Measurements from ENCODE around the gene MOV10. TPM values are rescaled to one million over a fixed set of nuclear protein-coding genes. Genes with fewer than 3 reads are reported as not detected.

Gene MOV10
- total and polyA plus RNA-seq, 2 donors, result 33.6 to 62.9 TPM

DNA sequence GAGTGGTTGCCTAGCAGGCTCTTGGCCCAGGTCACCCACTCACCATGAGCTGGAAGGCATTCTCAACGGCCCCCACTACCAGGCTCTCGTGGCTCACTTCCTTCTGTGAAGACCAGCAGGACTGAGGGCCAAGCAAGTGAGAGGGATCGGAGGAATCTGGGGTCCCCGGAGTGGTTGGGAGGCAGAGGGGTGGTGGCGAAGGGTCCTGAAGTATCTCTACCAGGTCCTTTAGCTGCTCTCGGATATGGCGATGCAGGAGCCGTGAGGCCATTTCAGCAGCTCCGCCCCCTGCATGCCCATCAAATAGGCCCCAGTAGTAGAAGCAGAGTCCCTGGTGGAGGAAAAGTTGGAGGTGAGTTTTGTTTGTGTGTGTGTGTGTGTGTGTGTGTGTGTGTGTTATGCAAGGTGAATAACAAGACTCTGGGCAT is 38.3 kb downstream of the MOV10 start:
- WGBS, result 93% methylated on average over 9 of the region's 9 CpGs
- H3K36me3 ChIP-seq (ENCODE audit: control insufficient read depth in 2 of 2, insufficient read depth in 2 of 2, low read length in 1 of 2), result no peaks in the 10 kb centered on the region
- H3K27ac ChIP-seq (ENCODE audit: low read depth in 1 of 2, low read length in 1 of 2), result no peak overlapping the region
- H3K27me3 ChIP-seq (ENCODE audit: control insufficient read depth in 2 of 2, insufficient read depth in 1 of 2, low read length in 1 of 2), result peaks cover 50 to 92% of the 10 kb centered on the region in 2 donors
- H3K4me1 ChIP-seq (ENCODE audit: control insufficient read depth in 2 of 2, insufficient read depth in 2 of 2, low read length in 2 of 2), result peaks cover 7 to 30% of the 10 kb centered on the region in 2 donors
- H3K9me3 ChIP-seq (ENCODE audit: control insufficient read depth in 2 of 2, insufficient read depth in 1 of 2, low read length in 1 of 2), result no peaks in the 10 kb centered on the region
- H3K4me3 ChIP-seq (ENCODE audit: low read length in 2 of 2), result no peak overlapping the region
- no peak for DNase-seq (ENCODE audit: low read depth in 6 of 9, low spot score in 9 of 9)

DNA sequence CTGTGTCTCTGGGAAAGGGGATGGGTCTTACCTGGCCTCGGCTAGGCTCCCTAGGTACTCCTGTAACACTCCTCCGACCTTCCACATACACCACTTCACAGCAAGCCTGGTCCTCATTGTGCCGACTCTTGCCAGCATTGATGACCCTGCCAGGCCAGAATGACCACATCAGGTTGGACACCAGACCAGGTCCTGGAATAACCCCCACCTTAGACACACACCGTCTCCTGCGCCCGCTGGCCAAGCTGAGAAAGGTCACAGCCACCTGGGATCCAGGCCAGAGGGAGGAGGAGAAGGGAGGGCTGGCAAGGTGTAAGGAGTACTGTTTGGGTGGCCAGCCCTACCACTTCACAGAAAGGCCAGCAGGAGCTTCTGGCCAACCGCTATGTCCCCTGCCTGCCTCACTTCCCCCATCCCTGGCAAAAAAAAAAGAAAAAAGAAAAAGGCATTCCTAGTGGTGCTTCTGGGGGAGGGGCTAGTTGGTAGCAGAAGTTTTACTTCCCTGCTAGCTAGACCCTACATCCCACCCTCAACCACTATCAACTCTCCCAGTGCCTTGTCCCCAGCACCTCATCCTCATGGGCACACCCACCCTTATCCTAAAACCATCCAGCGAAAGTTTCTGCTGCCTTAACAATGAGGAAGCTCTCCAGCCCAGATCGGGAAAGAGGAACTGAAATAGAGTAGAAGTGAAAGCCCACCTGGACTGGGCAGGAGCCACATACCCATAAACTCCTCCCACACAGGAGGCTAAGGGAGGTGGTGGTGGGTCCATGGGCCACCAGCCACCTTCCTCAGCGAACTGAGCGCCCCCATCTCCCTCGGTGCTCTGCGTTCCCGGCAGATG is 39.2 kb downstream of the MOV10 start:
- 47% methylated on average over 14 of the region's 14 CpGs for WGBS
- H3K4me1 ChIP-seq (ENCODE audit: control insufficient read depth in 2 of 2, insufficient read depth in 2 of 2, low read length in 2 of 2), result peaks cover 7 to 32% of the 10 kb centered on the region in 2 donors
- peaks cover 45 to 92% of the 10 kb centered on the region in 2 donors for H3K27me3 ChIP-seq (ENCODE audit: control insufficient read depth in 2 of 2, insufficient read depth in 1 of 2, low read length in 1 of 2)
- DNase-seq (ENCODE audit: low read depth in 6 of 9, low spot score in 9 of 9), result no peak
- H3K27ac ChIP-seq (ENCODE audit: low read depth in 1 of 2, low read length in 1 of 2), result no peak overlapping the region
- H3K36me3 ChIP-seq (ENCODE audit: control insufficient read depth in 2 of 2, insufficient read depth in 2 of 2, low read length in 1 of 2), result no peaks in the 10 kb centered on the region
- no peaks in the 10 kb centered on the region for H3K9me3 ChIP-seq (ENCODE audit: control insufficient read depth in 2 of 2, insufficient read depth in 1 of 2, low read length in 1 of 2)
- peak overlapping the region; percentile 20 to 43 for H3K4me3 ChIP-seq (ENCODE audit: low read length in 2 of 2)

DNA sequence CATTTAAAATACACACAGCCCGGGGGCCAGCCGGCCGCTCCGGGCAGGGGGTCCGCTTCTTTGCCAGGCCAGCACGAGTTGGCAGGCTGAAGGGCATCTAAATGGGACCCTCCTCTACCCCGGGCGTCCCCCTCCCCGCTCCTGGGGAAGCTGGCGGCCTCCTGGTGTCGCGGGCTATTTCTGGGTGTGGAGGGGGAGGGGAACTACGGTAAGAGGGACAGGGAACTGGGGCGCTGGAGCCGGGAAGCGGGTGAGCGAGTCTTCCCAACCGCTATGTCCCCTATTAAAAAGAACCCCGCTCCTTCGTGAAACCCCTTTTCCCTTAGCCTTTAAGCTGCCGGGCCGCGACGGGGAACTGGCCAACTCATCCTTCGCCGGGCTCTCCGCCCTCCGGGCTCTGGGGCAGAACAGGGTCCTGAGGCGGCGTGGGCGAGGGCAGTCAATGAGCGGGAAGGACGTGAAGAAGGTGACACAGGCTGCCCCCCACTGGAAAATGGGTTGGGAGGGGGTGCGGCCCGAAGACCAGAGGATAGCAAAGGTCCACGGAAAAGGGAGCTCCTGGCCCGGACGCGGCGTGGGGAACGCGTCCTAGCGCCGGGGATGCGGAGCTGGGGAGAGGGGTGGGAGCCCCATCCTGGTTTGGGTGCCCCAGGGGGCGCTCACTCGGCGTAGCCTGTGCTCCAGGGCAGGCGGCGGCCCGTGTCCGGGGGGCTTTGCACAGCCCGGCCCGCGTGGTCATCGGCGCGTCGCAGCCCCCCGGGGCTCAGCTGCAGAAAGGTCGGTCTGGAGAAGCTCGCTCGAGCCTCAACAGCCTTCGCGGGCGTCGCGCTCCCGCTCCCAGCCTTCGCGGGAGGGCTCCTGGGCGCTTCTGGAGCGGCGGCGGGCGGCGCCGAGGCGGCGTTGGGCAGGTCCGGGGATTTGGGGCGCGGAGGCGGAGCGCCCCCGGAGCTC is 40.1 kb downstream of the MOV10 start:
- DNase-seq (ENCODE audit: low read depth in 6 of 9, low spot score in 9 of 9), result no peak
- no peak overlapping the region for H3K27ac ChIP-seq (ENCODE audit: low read depth in 1 of 2, low read length in 1 of 2)
- 1% methylated on average over 86 of the region's 86 CpGs for WGBS

DNA sequence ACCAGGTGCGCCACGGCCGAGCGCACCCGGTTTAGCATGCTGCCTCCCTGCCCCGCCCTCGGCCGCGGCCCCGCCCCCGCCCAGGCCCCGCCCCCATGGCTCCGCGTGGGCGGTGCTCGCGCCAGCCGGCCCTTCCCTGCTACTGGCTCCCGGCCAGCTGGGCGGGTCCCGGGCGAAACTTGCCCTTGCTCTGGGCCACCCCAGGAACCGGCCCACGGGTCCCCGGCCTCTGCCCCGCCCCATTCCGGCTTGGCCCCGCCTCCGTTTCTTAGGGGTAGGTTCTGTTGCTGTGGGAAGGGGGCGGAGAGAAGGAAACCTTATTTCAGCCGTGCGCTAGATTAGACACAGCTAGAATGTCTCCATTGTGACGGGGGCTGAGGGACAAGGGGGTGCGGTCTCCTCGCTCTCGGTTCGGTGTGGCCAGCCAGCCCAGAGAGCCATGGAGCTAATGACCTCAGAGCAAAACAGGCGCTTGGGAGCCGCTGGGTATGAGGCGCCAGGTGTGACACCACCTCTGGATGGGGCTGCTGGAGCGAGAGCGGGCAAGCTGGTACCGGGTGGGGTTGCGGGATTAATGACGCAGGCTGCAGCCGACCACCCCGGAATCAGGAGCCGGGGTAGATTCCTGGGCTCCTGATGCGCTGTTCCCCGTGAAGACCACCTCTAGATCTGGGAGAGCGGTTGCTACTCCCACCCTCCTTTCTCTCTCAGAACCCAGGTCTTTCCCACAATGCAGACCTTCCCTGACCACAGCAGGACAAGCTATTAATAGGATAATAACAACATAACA is 41.0 kb downstream of the MOV10 start, which contains the start of gene PPM1J:
TSS of gene PPM1J (minus strand) at position 69 of the 790 bp plus-strand sequence. CDS start at position 38, 31 bp downstream.
- DNase-seq (ENCODE audit: low read depth in 6 of 9, low spot score in 9 of 9), result peak in 8 of 9 donors; percentile 59 to 92 (median 83)

More for the DNA sequence above, 40.1 kb downstream of the MOV10 start:
- Histone ChIP-seq H3K36me3 (ENCODE audit: control insufficient read depth in 2 of 2, insufficient read depth in 2 of 2, low read length in 1 of 2) (no peaks in the 10 kb centered on the region), H3K4me3 (ENCODE audit: low read length in 2 of 2) (peak overlapping the region; percentile 20 to 43), H3K27me3 (ENCODE audit: control insufficient read depth in 2 of 2, insufficient read depth in 1 of 2, low read length in 1 of 2) (peaks cover 43 to 92% of the 10 kb centered on the region in 2 donors), H3K4me1 (ENCODE audit: control insufficient read depth in 2 of 2, insufficient read depth in 2 of 2, low read length in 2 of 2) (peaks cover 9 to 33% of the 10 kb centered on the region in 2 donors), H3K9me3 (ENCODE audit: control insufficient read depth in 2 of 2, insufficient read depth in 1 of 2, low read length in 1 of 2) (no peaks in the 10 kb centered on the region)

DNA sequence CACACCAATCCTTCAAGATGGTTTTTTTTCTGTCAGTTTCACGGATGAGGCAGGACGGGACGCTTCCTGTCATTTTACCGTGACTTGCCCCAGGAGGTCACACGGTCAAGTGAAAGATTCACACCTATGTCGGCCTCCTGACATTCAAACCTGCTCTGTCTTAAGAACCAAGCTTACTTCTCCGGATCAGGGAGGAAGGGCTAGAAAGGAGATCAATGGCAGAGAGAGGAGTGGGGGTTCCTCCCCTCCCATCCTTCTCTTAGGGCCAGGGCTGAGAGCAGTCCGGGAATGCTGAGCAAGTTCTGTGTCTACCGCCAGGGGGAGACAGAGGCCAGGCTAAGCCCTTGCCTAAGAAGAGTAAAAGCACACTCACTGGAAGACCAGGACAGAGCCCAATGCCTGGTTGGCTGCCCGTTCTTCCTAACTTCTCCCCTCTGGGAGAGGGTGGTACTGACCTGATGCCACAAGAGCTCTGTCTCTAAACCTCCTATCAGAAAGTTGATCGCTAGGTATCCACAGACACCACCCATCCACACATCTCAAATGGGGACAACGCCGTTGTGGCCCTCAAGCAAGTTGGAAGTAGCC is 41.8 kb downstream of the MOV10 start:
- no peaks in the 10 kb centered on the region for H3K36me3 ChIP-seq (ENCODE audit: control insufficient read depth in 2 of 2, insufficient read depth in 2 of 2, low read length in 1 of 2)
- DNase-seq (ENCODE audit: low read depth in 6 of 9, low spot score in 9 of 9), result peak in 8 of 9 donors; percentile 59 to 89 (median 80)
- 17% methylated on average over 13 of the region's 13 CpGs for WGBS

More for the DNA sequence above, 41.0 kb downstream of the MOV10 start, which contains the start of gene PPM1J:
- Histone ChIP-seq H3K9me3 (ENCODE audit: control insufficient read depth in 2 of 2, insufficient read depth in 1 of 2, low read length in 1 of 2) (no peaks in the 10 kb centered on the region), H3K27ac (ENCODE audit: low read depth in 1 of 2, low read length in 1 of 2) (peak within 1 kb of the TSS in 1 of 2 donors; percentile 66), H3K4me3 (ENCODE audit: low read length in 2 of 2) (peak within 1 kb of the TSS; percentile 37 to 43), H3K36me3 (ENCODE audit: control insufficient read depth in 2 of 2, insufficient read depth in 2 of 2, low read length in 1 of 2) (no peaks in the 10 kb centered on the region), H3K4me1 (ENCODE audit: control insufficient read depth in 2 of 2, insufficient read depth in 2 of 2, low read length in 2 of 2) (peaks cover 9 to 33% of the 10 kb centered on the region in 2 donors), H3K27me3 (ENCODE audit: control insufficient read depth in 2 of 2, insufficient read depth in 1 of 2, low read length in 1 of 2) (peaks cover 38 to 90% of the 10 kb centered on the region in 2 donors)
- WGBS, result under 1% methylated on average over 51 of the region's 51 CpGs

DNA sequence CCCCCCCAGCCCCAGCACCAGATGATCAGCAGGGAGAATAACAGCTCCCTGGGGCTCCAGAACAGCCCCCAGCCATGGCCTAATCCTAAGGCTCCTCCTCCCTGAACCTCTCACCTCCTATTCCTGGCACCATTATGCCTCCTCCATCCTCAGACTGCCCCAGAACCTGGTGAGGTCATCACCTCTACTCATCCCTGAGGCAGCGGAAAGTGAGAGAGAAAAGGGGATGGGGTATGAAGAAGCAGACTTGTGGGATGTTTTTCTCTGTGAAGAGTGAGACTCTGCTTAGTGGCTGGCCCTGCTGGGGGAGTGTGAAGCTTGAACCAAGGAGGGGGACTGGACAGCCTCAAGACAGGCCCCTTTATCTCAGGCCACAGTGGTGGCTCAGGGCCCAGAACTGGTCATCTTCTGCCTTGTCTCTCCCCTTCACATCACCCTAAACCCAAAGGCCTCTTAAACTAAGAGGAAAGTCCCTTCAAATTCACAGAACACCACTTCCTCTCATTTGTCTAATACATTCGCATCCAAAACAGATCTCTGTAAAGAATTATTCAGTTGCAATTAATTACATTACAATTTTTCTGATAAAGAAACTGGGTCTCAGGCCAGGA is 42.9 kb downstream of the MOV10 start:
- Histone ChIP-seq H3K27me3 (ENCODE audit: control insufficient read depth in 2 of 2, insufficient read depth in 1 of 2, low read length in 1 of 2) (peaks cover 26 to 75% of the 10 kb centered on the region in 2 donors), H3K9me3 (ENCODE audit: control insufficient read depth in 2 of 2, insufficient read depth in 1 of 2, low read length in 1 of 2) (no peaks in the 10 kb centered on the region), H3K36me3 (ENCODE audit: control insufficient read depth in 2 of 2, insufficient read depth in 2 of 2, low read length in 1 of 2) (no peaks in the 10 kb centered on the region), H3K4me1 (ENCODE audit: control insufficient read depth in 2 of 2, insufficient read depth in 2 of 2, low read length in 2 of 2) (peaks cover 9 to 31% of the 10 kb centered on the region in 2 donors), H3K27ac (ENCODE audit: low read depth in 1 of 2, low read length in 1 of 2) (no peak overlapping the region), H3K4me3 (ENCODE audit: low read length in 2 of 2) (no peak overlapping the region)
- DNase-seq (ENCODE audit: low read depth in 6 of 9, low spot score in 9 of 9), result no peak
- 97% methylated on average over 2 of the region's 2 CpGs for WGBS

More for the DNA sequence above, 41.8 kb downstream of the MOV10 start:
- H3K4me1 ChIP-seq (ENCODE audit: control insufficient read depth in 2 of 2, insufficient read depth in 2 of 2, low read length in 2 of 2), result peaks cover 9 to 31% of the 10 kb centered on the region in 2 donors
- H3K9me3 ChIP-seq (ENCODE audit: control insufficient read depth in 2 of 2, insufficient read depth in 1 of 2, low read length in 1 of 2), result no peaks in the 10 kb centered on the region
- H3K27ac ChIP-seq (ENCODE audit: low read depth in 1 of 2, low read length in 1 of 2), result no peak overlapping the region
- peak overlapping the region in 1 of 2 donors; percentile 0 for H3K4me3 ChIP-seq (ENCODE audit: low read length in 2 of 2)
- peaks cover 32 to 83% of the 10 kb centered on the region in 2 donors for H3K27me3 ChIP-seq (ENCODE audit: control insufficient read depth in 2 of 2, insufficient read depth in 1 of 2, low read length in 1 of 2)

DNA sequence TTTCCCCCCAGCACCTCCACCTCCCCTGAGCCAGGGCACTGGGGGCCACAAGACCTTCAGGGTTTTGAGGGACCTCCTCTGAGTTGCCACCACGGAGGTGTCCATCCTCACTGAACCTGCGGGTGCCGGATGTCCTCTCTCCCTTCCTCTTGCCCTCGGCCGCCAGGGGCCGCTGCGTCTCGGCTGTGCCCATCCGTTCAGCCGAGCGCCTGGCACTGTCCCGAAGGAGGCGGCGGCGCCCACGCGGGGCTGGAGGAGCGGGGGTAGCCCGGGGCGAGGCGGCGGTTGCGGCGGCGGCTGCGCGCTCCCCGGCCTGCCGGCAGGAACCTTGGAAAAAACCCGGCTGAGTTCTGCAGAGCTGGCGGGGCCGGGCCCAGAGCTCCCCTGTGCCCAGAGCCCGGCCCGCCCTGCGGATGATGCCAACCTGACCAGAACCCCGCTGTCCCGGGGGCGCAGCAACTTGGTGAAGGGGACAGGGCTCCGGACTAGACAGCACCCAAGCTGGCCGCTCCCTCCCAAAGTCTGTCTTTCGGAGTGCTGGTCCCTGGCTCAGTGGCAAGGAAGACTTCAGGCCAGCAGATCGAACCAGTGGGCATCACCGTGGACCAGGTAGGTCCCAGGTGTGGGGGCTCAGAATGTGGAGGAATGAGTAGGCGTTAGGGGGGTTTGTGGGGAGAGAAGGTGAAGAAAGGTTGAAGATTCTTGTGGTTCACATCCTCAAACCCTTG is 44.4 kb downstream of the MOV10 start:
- 25% methylated on average over 44 of the region's 44 CpGs for WGBS
- peaks cover 16 to 68% of the 10 kb centered on the region in 2 donors for H3K27me3 ChIP-seq (ENCODE audit: control insufficient read depth in 2 of 2, insufficient read depth in 1 of 2, low read length in 1 of 2)
- H3K4me3 ChIP-seq (ENCODE audit: low read length in 2 of 2), result no peak overlapping the region
- no peak overlapping the region for H3K27ac ChIP-seq (ENCODE audit: low read depth in 1 of 2, low read length in 1 of 2)
- H3K36me3 ChIP-seq (ENCODE audit: control insufficient read depth in 2 of 2, insufficient read depth in 2 of 2, low read length in 1 of 2), result no peaks in the 10 kb centered on the region
- peaks cover 14 to 42% of the 10 kb centered on the region in 2 donors for H3K4me1 ChIP-seq (ENCODE audit: control insufficient read depth in 2 of 2, insufficient read depth in 2 of 2, low read length in 2 of 2)
- DNase-seq (ENCODE audit: low read depth in 6 of 9, low spot score in 9 of 9), result peak in 3 of 9 donors; percentile 60 to 73 (median 72)
- H3K9me3 ChIP-seq (ENCODE audit: control insufficient read depth in 2 of 2, insufficient read depth in 1 of 2, low read length in 1 of 2), result no peaks in the 10 kb centered on the region
